ENCODE results near the gene TAX1BP1.
A peak's percentile ranks its signal among the peaks of the same experiment; 100 is the strongest.

Gene TAX1BP1

DNA sequence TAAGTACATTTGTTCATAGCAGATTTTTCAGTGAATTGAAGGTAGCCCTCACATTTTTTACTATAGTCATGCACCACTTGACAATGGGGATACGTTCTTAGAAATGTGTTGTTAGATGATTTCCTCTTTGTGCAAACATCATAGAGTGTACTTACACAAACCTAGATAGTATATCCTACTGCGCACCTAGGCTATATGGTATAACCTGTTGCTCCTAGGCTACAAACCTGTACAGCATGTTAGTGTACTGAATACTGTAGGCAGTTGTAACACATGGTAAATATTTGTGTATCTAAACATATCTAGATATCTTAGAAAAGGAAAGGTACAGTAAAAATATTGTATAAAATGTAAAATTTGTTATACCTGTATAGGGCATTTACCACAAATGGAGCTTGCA, 41.2 kb downstream of the TAX1BP1 start:
- TF ChIP-seq CTCF (conservative IDR thresholded peaks at IDR 0.05) = no peak
- H3K27ac ChIP-seq = no peak overlapping the region

DNA sequence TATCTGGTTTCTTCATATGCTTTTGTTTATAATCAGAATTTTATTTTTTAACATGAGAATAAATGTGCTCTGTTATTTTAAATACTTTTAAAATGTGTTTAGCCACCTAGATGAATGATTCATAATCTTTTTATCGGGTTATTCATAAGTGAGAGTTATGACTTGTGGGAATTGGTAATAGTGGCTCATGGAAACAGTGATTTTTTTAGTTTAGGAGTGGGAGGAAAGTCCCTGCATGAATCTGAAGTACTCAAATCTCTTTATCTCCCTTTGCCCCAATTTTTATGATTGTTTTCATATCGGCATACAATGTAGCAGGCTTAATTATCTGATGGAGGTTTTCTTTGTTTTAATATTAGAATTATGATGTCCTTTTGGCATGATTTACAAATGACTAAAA, 42.9 kb downstream of the TAX1BP1 start:
- peak overlapping the region; percentile 29; the same call in 1 of the 2 replicates for H3K27ac ChIP-seq
- TF ChIP-seq CTCF (conservative IDR thresholded peaks at IDR 0.05) = no peak

- TF ChIP-seq CTCF (conservative IDR thresholded peaks at IDR 0.05) = peak; percentile 58
- no peak overlapping the region for H3K27ac ChIP-seq
These were observed 44.6 kb downstream of the TAX1BP1 start for GRCh38 chr7:27784399-27785053.

DNA sequence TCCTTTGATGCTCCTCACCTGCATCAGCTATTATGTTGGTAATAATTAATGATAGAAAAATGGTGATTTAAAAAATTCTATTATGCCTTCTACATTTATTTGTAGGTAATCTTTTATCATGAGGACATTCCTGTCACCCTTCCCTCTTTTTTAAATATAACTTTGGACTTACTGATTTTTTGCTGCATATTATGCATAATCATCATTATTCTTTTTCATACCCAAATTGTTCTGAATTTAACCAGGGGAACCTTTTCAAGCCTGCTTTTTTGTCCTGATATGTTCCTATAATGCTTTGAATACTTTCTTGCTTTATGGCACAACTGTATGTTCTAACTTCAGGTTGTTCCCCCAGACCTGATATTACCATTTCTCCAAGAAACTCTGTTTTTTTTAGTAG, 48.5 kb downstream of the TAX1BP1 start:
- H3K27ac ChIP-seq = no peak overlapping the region
- no peak for TF ChIP-seq CTCF (conservative IDR thresholded peaks at IDR 0.05)

DNA sequence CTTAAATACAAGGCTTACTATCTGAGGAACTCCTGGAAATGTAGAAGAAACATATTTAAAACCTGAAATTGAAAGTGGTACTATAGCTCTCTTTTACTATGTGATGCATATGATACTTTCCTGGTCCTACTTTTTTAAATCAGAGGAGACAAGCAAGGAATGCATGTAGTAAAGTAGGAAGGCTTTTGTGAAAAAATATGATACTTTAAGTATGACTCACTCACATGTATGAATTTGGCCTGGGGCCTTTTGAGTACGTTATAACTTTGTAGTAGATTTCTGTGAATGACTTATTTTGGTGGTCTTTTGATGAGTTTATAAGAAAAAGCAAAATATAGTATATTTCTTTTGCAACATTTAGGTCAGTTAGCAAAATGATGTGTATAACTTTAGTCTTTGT, 53.8 kb downstream of the TAX1BP1 start:
- no peak for TF ChIP-seq CTCF (conservative IDR thresholded peaks at IDR 0.05)
- no peak overlapping the region for H3K27ac ChIP-seq

DNA sequence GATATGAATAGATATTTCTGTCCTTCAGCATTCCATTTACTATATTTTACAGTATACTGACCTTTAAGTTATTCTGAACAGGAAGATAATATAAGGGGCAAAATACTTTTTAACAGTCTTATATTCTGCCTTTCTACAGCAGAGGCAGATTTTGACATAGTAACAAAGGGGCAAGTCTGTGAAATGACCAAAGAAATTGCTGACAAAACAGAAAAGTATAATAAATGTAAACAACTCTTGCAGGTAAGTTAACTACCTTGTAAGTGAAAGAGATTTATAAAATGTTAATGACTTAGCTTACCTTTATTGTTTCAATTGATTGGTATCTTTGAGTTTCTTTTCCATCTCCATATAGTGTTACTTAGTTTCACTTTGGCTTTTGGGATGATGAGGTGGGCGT, 56.0 kb downstream of the TAX1BP1 start:
- no peak for TF ChIP-seq CTCF (conservative IDR thresholded peaks at IDR 0.05)
- no peak overlapping the region for H3K27ac ChIP-seq

- no peak for TF ChIP-seq CTCF (conservative IDR thresholded peaks at IDR 0.05)
- no peak overlapping the region for H3K27ac ChIP-seq
These were observed 59.2 kb downstream of the TAX1BP1 start for GRCh38 chr7:27799212-27799611.

Data from VCaP (cell line).